Measurements from ENCODE around the gene PELI1.

Gene PELI1

GRCh38 chr2:64127119-64127518, 17.1 kb downstream of the PELI1 start:
- TF ChIP-seq MAX (IDR thresholded peaks at IDR 0.05; ENCODE audit: low read depth, low read length) (no peak), POLR2A (IDR thresholded peaks at IDR 0.05; ENCODE audit: extremely low read depth, insufficient read length) (no peak), MYC (IDR thresholded peaks at IDR 0.05; ENCODE audit: low read depth, low read length) (no peak), CTCF (IDR thresholded peaks at IDR 0.05; ENCODE audit: low read depth, low read length) (no peak)
- no peak for DNase-seq (ENCODE audit: low read depth)
- H3K4me3 ChIP-seq (ENCODE audit: low read depth, low read length): no peak overlapping the region

GRCh38 chr2:64126601-64127000, 17.6 kb downstream of the PELI1 start:
- DNase-seq (ENCODE audit: low read depth): no peak
- no peak overlapping the region for H3K4me3 ChIP-seq (ENCODE audit: low read depth, low read length)
- TF ChIP-seq POLR2A (IDR thresholded peaks at IDR 0.05; ENCODE audit: extremely low read depth, insufficient read length) (no peak), CTCF (IDR thresholded peaks at IDR 0.05; ENCODE audit: low read depth, low read length) (no peak), MYC (IDR thresholded peaks at IDR 0.05; ENCODE audit: low read depth, low read length) (no peak), MAX (IDR thresholded peaks at IDR 0.05; ENCODE audit: low read depth, low read length) (no peak)

- TF ChIP-seq CTCF (IDR thresholded peaks at IDR 0.05; ENCODE audit: low read depth, low read length): no peak
- no peak for TF ChIP-seq MYC (IDR thresholded peaks at IDR 0.05; ENCODE audit: low read depth, low read length)
- TF ChIP-seq POLR2A (IDR thresholded peaks at IDR 0.05; ENCODE audit: extremely low read depth, insufficient read length): no peak
- no peak for TF ChIP-seq MAX (IDR thresholded peaks at IDR 0.05; ENCODE audit: low read depth, low read length)
- no peak for DNase-seq (ENCODE audit: low read depth)
These were observed 19.6 kb downstream of the PELI1 start for GRCh38 chr2:64124571-64124970.

GRCh38 chr2:64124168-64124567, 20.1 kb downstream of the PELI1 start:
- DNase-seq (ENCODE audit: low read depth): no peak
- TF ChIP-seq MYC (IDR thresholded peaks at IDR 0.05; ENCODE audit: low read depth, low read length) (no peak), CTCF (IDR thresholded peaks at IDR 0.05; ENCODE audit: low read depth, low read length) (no peak), MAX (IDR thresholded peaks at IDR 0.05; ENCODE audit: low read depth, low read length) (no peak), POLR2A (IDR thresholded peaks at IDR 0.05; ENCODE audit: extremely low read depth, insufficient read length) (no peak)

More at GRCh38 chr2:64124571-64124970, 19.6 kb downstream of the PELI1 start:
- H3K4me3 ChIP-seq (ENCODE audit: low read depth, low read length): no peak overlapping the region

GRCh38 chr2:64123740-64124139, 20.5 kb downstream of the PELI1 start:
- TF ChIP-seq POLR2A (IDR thresholded peaks at IDR 0.05; ENCODE audit: extremely low read depth, insufficient read length): no peak
- no peak for TF ChIP-seq MYC (IDR thresholded peaks at IDR 0.05; ENCODE audit: low read depth, low read length)
- TF ChIP-seq CTCF (IDR thresholded peaks at IDR 0.05; ENCODE audit: low read depth, low read length): no peak
- TF ChIP-seq MAX (IDR thresholded peaks at IDR 0.05; ENCODE audit: low read depth, low read length): no peak
- H3K4me3 ChIP-seq (ENCODE audit: low read depth, low read length): no peak overlapping the region
- no peak for DNase-seq (ENCODE audit: low read depth)

More at GRCh38 chr2:64124168-64124567, 20.1 kb downstream of the PELI1 start:
- no peak overlapping the region for H3K4me3 ChIP-seq (ENCODE audit: low read depth, low read length)

- TF ChIP-seq POLR2A (IDR thresholded peaks at IDR 0.05; ENCODE audit: extremely low read depth, insufficient read length) (no peak), CTCF (IDR thresholded peaks at IDR 0.05; ENCODE audit: low read depth, low read length) (no peak), MAX (IDR thresholded peaks at IDR 0.05; ENCODE audit: low read depth, low read length) (no peak), MYC (IDR thresholded peaks at IDR 0.05; ENCODE audit: low read depth, low read length) (no peak)
- no peak overlapping the region for H3K4me3 ChIP-seq (ENCODE audit: low read depth, low read length)
- no peak for DNase-seq (ENCODE audit: low read depth)
These were observed 21.9 kb downstream of the PELI1 start for GRCh38 chr2:64122358-64122757.

All from NB4 (cell line).